GM19238 (cell line): ENCODE results near the gene DEPDC4.
"Not testable (repeated sequence)": the region's sequence is repeated elsewhere in the genome, so short reads cannot be mapped to it uniquely, and the experiment has no call there.

Source experiments
- DNase-seq: peaks from one replicate; pipeline ENCODE4 v3.0.0; 2011; ENCODE audit warnings: low spot score; ENCODE audit not compliant: insufficient read length

Gene DEPDC4

GRCh38 chr12:100265107-100265506 is 1.8 kb downstream of the DEPDC4 start:
- DNase-seq: not testable (repeated sequence)

GRCh38 chr12:100263131-100263530 is 3.7 kb downstream of the DEPDC4 start:
- DNase-seq: no peak

GRCh38 chr12:100258127-100258526 is 8.8 kb downstream of the DEPDC4 start:
- DNase-seq: no peak

GRCh38 chr12:100254876-100255275 is 12.0 kb downstream of the DEPDC4 start:
- DNase-seq: no peak

GRCh38 chr12:100253437-100253836 is 13.4 kb downstream of the DEPDC4 start:
- DNase-seq: no peak

- no peak for DNase-seq
These were observed 15.0 kb downstream of the DEPDC4 start for GRCh38 chr12:100251917-100252316.

GRCh38 chr12:100249941-100250340 is 16.9 kb downstream of the DEPDC4 start:
- no peak for DNase-seq

- DNase-seq: no peak
These were observed 18.0 kb downstream of the DEPDC4 start for GRCh38 chr12:100248886-100249285.

GRCh38 chr12:100247765-100248164 is 19.1 kb downstream of the DEPDC4 start:
- no peak for DNase-seq

GRCh38 chr12:100243137-100243536 is 23.7 kb downstream of the DEPDC4 start:
- DNase-seq: no peak

- DNase-seq: no peak
These were observed 27.3 kb downstream of the DEPDC4 start for GRCh38 chr12:100239589-100239988.

- DNase-seq: no peak
These were observed 28.1 kb downstream of the DEPDC4 start for GRCh38 chr12:100238801-100239200.

- DNase-seq: no peak
These were observed 32.1 kb downstream of the DEPDC4 start for GRCh38 chr12:100234591-100235304.

GRCh38 chr12:100234166-100234565 is 32.7 kb downstream of the DEPDC4 start:
- no peak for DNase-seq

- not testable (repeated sequence) for DNase-seq
These were observed 35.0 kb downstream of the DEPDC4 start for GRCh38 chr12:100231873-100232272.

- DNase-seq: no peak
These were observed 37.0 kb downstream of the DEPDC4 start for GRCh38 chr12:100229876-100230275.

GRCh38 chr12:100229036-100229635 is 37.7 kb downstream of the DEPDC4 start:
- no peak for DNase-seq

GRCh38 chr12:100225491-100225890 is 41.4 kb downstream of the DEPDC4 start:
- DNase-seq: no peak

- not testable (repeated sequence) for DNase-seq
These were observed 44.7 kb downstream of the DEPDC4 start for GRCh38 chr12:100222173-100222572.

- DNase-seq: no peak
These were observed 45.4 kb downstream of the DEPDC4 start for GRCh38 chr12:100221523-100221922.

GRCh38 chr12:100219328-100220109 is 47.4 kb downstream of the DEPDC4 start:
- DNase-seq: no peak

GRCh38 chr12:100216337-100216736 is 50.5 kb downstream of the DEPDC4 start:
- no peak for DNase-seq
